Measurements from ENCODE around the gene MDFIC.

GRCh38 chr7:115043605-115044004 is 121.7 kb downstream of the MDFIC start:
- TF ChIP-seq, protein P1, sequence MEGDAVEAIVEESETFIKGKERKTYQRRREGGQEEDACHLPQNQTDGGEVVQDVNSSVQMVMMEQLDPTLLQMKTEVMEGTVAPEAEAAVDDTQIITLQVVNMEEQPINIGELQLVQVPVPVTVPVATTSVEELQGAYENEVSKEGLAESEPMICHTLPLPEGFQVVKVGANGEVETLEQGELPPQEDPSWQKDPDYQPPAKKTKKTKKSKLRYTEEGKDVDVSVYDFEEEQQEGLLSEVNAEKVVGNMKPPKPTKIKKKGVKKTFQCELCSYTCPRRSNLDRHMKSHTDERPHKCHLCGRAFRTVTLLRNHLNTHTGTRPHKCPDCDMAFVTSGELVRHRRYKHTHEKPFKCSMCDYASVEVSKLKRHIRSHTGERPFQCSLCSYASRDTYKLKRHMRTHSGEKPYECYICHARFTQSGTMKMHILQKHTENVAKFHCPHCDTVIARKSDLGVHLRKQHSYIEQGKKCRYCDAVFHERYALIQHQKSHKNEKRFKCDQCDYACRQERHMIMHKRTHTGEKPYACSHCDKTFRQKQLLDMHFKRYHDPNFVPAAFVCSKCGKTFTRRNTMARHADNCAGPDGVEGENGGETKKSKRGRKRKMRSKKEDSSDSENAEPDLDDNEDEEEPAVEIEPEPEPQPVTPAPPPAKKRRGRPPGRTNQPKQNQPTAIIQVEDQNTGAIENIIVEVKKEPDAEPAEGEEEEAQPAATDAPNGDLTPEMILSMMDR (conservative IDR thresholded peaks at IDR 0.05; ENCODE audit: low read length) = no peak
- no peak for TF ChIP-seq EZH2phosphoT487 (IDR thresholded peaks at IDR 0.05; ENCODE audit: borderline replicate concordance)

Data from Loucy (cell line).